Prostate gland (tissue), 2 donors: ENCODE measurements around the gene ADRA2B. TPM values are rescaled to one million over a fixed set of nuclear protein-coding genes. Genes with fewer than 3 reads are reported as not detected.

Experiments
- DNase-seq: peaks from one replicate; pipeline ENCODE4 v3.0.0-alpha.2; 2019; ENCODE audit warnings: low spot score
- H3K27ac ChIP-seq, 2 donors: fragments of 200-600 bp; sonication (generic); 2 replicates each; pipeline ENCODE4 v1.5.1; 2017 to 2019
- H3K27me3 ChIP-seq: fragments of 200-600 bp; sonication (generic); replicated peaks from 2 replicates; pipeline ENCODE4 v1.5.1; 2019; ENCODE audit not compliant: insufficient read depth
- H3K36me3 ChIP-seq, 2 donors: fragments of 200-600 bp; sonication (generic); 1 replicate in 1 of 2; 2 replicates in 1 of 2; pipeline versions ENCODE4 v1.5.1 to v1.8.1; 2017 to 2019
- H3K4me1 ChIP-seq: fragments of 200-600 bp; sonication (generic); replicated peaks from 2 replicates; pipeline ENCODE4 v1.5.1; 2019
- H3K4me3 ChIP-seq, 2 donors: fragments of 200-600 bp; sonication (generic); 2 replicates each; pipeline ENCODE4 v1.5.1; 2017 to 2019
- H3K9me3 ChIP-seq: fragments of 200-600 bp; sonication (generic); 2 replicates; pipeline ENCODE4 v1.5.1; 2017
- CTCF ChIP-seq, 4 experiments: fragments of 200-600 bp in 2 of 4; fragments of 450-650 bp in 2 of 4; sonication (generic) in 2 of 4; IDR thresholded peaks; 1 replicate in 3 of 4; 2 replicates in 1 of 4; pipeline ENCODE4 v1.5.1; 2016 to 2019; ENCODE audit warnings: antibody characterized with exemption in 4 of 4, mild to moderate bottlenecking in 2 of 4, moderate library complexity in 2 of 4
- POLR2A ChIP-seq: fragments of 450-650 bp; IDR thresholded peaks from one replicate; pipeline ENCODE4 v1.6.1; 2016; ENCODE audit warnings: antibody characterized with exemption, mild to moderate bottlenecking
- POLR2AphosphoS5 ChIP-seq: sonication (generic); formaldehyde crosslinking; IDR thresholded peaks from one replicate; pipeline ENCODE4 v1.6.1; 2017; ENCODE audit warnings: antibody characterized with exemption
- WGBS: methylation state at CpG from one replicate; pipeline ENCODE4 v1.1.5; 2018; 5-methylcytosine and 5-hydroxymethylcytosine counted together
- intact Hi-C: fragments of 100-400 bp; cut with DNase I; formaldehyde crosslinking; loops from one replicate; pipeline ENCODE4 v1.14.2; 2022
- total RNA-seq, 2 donors: library from RNA; depleted of rRNA; stranded (reverse); fragments of >200 nt; gene quantifications; one replicate each; pipeline ENCODE4 v1.1.0, GENCODE V29; 2016

ADRA2B gene
- total RNA-seq, 2 donors from 2014 or later, result 0.23 to 5.0 TPM

DNA sequence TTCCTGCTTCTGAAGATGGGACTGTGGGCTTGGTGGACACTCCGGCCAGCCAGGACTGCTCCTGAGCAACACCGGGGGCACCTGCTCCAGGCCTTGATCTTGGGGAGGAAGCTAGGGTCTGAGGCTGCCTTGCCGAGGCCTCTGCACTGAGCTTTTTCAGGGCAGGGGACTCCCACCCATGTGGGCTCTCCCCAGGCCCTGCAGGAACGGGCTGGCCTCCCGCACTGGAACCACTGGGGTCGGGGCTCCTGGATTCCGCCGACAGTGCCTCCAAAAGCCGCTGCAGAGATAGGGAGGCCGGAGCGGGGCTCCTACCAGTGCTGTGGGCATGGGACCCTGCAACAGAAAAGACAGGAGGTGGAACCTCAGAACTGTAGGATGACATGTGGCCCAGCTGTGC, 7.6 kb upstream of the ADRA2B start:
- Histone ChIP-seq H3K27me3 (no peaks in the 10 kb centered on the region), H3K36me3 (no peaks in the 10 kb centered on the region), H3K9me3 (no peaks in the 10 kb centered on the region), H3K27ac (no peak overlapping the region), H3K4me1 (no peaks in the 10 kb centered on the region), H3K4me3 (no peak overlapping the region)
- no peak for TF ChIP-seq POLR2A
- TF ChIP-seq POLR2AphosphoS5, result no peak
- no peak for TF ChIP-seq CTCF (IDR thresholded peaks at IDR 0.05)
- DNase-seq, result no peak
- WGBS, result 90% methylated on average over 9 of the region's 11 CpGs
- intact Hi-C loops, result no loop called here

DNA sequence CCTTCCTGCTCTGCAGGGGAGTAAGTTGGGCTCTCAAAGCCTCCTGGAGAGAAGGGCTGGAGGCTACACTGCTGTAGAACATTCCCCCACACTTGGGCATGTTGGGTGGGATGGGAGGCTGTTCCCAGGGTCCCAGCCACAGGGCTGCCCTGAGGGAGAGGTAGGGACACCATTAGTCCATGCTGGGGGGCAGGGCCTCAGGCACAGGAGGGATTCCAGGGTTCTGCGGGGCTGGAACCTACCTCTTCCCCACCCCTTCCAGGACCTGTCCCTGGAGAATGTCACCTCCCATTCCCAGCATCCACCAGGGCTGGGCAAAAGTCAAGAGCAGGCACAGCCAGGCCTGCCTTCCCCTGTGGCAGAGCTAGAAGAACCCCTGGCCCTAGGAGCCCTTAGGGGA, 6.9 kb upstream of the ADRA2B start:
- TF ChIP-seq CTCF (IDR thresholded peaks at IDR 0.05) (no peak), POLR2A (no peak), POLR2AphosphoS5 (no peak)
- H3K9me3 ChIP-seq, result no peaks in the 10 kb centered on the region
- WGBS, result 88% methylated on average over 1 of the region's 1 CpG
- intact Hi-C loops, result no loop called here
- H3K4me1 ChIP-seq, result no peaks in the 10 kb centered on the region
- no peaks in the 10 kb centered on the region for H3K36me3 ChIP-seq
- no peak overlapping the region for H3K27ac ChIP-seq
- DNase-seq, result no peak
- no peak overlapping the region for H3K4me3 ChIP-seq
- no peaks in the 10 kb centered on the region for H3K27me3 ChIP-seq

DNA sequence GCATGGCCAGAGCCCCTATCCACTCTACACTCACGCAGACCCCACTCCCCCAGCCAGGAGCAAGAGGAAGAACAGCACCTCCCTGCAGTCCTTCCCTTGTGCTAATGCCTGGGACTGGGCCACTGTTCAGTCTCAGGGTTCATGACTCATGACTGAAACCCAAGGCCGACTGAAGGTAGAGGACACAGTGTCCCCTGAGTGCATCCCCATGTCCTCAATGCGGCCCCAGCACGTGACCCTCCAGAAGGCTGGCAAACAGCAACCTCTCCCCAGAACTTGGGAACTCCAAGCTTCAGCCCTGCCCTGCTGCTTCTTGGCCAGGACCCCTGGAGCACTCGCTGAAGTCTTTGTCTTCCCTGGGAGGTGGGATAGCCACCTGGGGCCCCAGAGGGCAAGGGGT, 6.0 kb upstream of the ADRA2B start:
- intact Hi-C loops, result no loop called here
- WGBS, result 78% methylated on average over 5 of the region's 5 CpGs
- Histone ChIP-seq H3K9me3 (no peaks in the 10 kb centered on the region), H3K4me1 (no peaks in the 10 kb centered on the region), H3K36me3 (no peaks in the 10 kb centered on the region), H3K4me3 (no peak overlapping the region), H3K27me3 (no peaks in the 10 kb centered on the region), H3K27ac (no peak overlapping the region)
- no peak for DNase-seq
- TF ChIP-seq POLR2A (no peak), CTCF (IDR thresholded peaks at IDR 0.05) (no peak), POLR2AphosphoS5 (no peak)

DNA sequence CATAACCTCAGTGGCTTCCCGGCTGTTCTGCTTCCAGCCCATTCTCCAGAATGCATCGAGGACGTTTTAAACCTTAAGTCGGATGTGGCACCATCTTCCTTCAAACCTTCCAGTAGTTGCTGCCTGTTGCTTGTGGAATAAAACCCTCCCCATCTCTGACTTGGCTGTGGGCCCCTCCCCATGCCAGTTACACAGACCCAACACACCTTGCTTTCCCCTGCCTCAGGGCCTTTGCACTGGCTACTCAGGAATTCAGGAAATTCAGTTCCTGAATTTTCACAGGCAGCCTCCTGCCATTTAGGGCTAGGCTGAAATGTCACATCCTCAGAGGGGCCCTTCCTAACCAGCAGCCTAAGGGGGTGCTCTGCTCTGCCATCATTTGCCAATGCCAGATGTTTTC, 5.0 kb upstream of the ADRA2B start:
- intact Hi-C loops, result no loop called here
- Histone ChIP-seq H3K4me1 (no peaks in the 10 kb centered on the region), H3K9me3 (no peaks in the 10 kb centered on the region), H3K36me3 (no peaks in the 10 kb centered on the region), H3K27ac (no peak overlapping the region), H3K27me3 (no peaks in the 10 kb centered on the region), H3K4me3 (no peak overlapping the region)
- DNase-seq, result no peak
- TF ChIP-seq CTCF (IDR thresholded peaks at IDR 0.05) (no peak), POLR2AphosphoS5 (no peak), POLR2A (no peak)
- 91% methylated on average over 4 of the region's 4 CpGs for WGBS

- intact Hi-C loops, result no loop called here
These were observed 4.6 kb upstream of the ADRA2B start for GRCh38 chr2:96120991-96121390.

More at GRCh38 chr2:96120991-96121390, 4.6 kb upstream of the ADRA2B start:
- Histone ChIP-seq H3K4me1 (no peaks in the 10 kb centered on the region), H3K9me3 (no peaks in the 10 kb centered on the region), H3K27me3 (no peaks in the 10 kb centered on the region), H3K4me3 (no peak overlapping the region), H3K27ac (no peak overlapping the region), H3K36me3 (no peaks in the 10 kb centered on the region)
- TF ChIP-seq CTCF (IDR thresholded peaks at IDR 0.05) (no peak), POLR2A (no peak)
- WGBS, result 67% methylated on average over 7 of the region's 7 CpGs
- no peak for DNase-seq
